Endodermal cell (in vitro differentiated cells): ENCODE results near the gene RNASEH2A. TPM values are rescaled to one million over a fixed set of nuclear protein-coding genes. Genes with fewer than 3 reads are reported as not detected.

Source experiments
- DNase-seq: peaks from one replicate; pipeline ENCODE4 v3.0.0-alpha.2; 2017
- H3K27ac ChIP-seq: 2 replicates; pipeline ENCODE4 v1.5.1; 2013; ENCODE audit warnings: mild to moderate bottlenecking, low read depth, low read length, moderate library complexity
- H3K27me3 ChIP-seq: 2 replicates; pipeline ENCODE4 v1.6.1; 2013; ENCODE audit warnings: mild to moderate bottlenecking, low read length, moderate library complexity; ENCODE audit not compliant: insufficient read depth, control insufficient read depth, poor library complexity, severe bottlenecking
- H3K36me3 ChIP-seq: 2 replicates; pipeline ENCODE4 v1.7.0; 2013; ENCODE audit warnings: mild to moderate bottlenecking, low read length, moderate library complexity; ENCODE audit not compliant: control insufficient read depth, insufficient read depth
- H3K4me1 ChIP-seq: one replicate; pipeline ENCODE4 v1.7.0; 2013; ENCODE audit warnings: low read length; ENCODE audit not compliant: control insufficient read depth, insufficient read depth
- H3K4me3 ChIP-seq: 2 replicates; pipeline ENCODE4 v1.5.1; 2013; ENCODE audit warnings: mild to moderate bottlenecking, low read length, moderate library complexity
- H3K9ac ChIP-seq: 2 replicates; pipeline ENCODE4 v1.6.1; 2013; ENCODE audit warnings: mild to moderate bottlenecking, low read length, moderate library complexity; ENCODE audit not compliant: poor library complexity, severe bottlenecking; ENCODE audit errors: extremely low read depth
- H3K9me3 ChIP-seq: 2 replicates; pipeline ENCODE4 v1.6.1; 2013; ENCODE audit warnings: mild to moderate bottlenecking, low read length, moderate library complexity; ENCODE audit not compliant: control insufficient read depth
- H3K27ac Mint-ChIP-seq: 2 replicates; pipeline ENCODE4 v1.8.0; 2020; ENCODE audit warnings: mixed read lengths
- H3K27me3 Mint-ChIP-seq: 2 replicates; pipeline ENCODE4 v1.8.0; 2021; ENCODE audit warnings: mild to moderate bottlenecking, mixed read lengths; ENCODE audit not compliant: insufficient read depth
- H3K36me3 Mint-ChIP-seq: 2 replicates; pipeline ENCODE4 v1.8.0; 2020; ENCODE audit warnings: low read depth, mixed read lengths
- H3K4me1 Mint-ChIP-seq: 2 replicates; pipeline ENCODE4 v1.8.0; 2020; ENCODE audit warnings: mixed read lengths
- H3K4me3 Mint-ChIP-seq: 2 replicates; pipeline ENCODE4 v1.8.0; 2020; ENCODE audit warnings: mild to moderate bottlenecking, moderate library complexity, mixed read lengths
- H3K9me3 Mint-ChIP-seq: 2 replicates; pipeline ENCODE4 v1.8.0; 2020; ENCODE audit warnings: mild to moderate bottlenecking, mixed read lengths
- CTCF ChIP-seq: fragments of 200-600 bp; sonication (generic); conservative IDR thresholded peaks from 2 replicates; pipeline ENCODE4 v1.5.0; 2021; ENCODE audit warnings: antibody characterized with exemption, mild to moderate bottlenecking
- WGBS, 2 experiments: methylation state at CpG; one replicate each; pipeline versions ENCODE4 v1.1.5 to v1.1.7; 2013; ENCODE audit warnings: missing lambda C conversion rate in 2 of 2, mixed read lengths in 1 of 2; ENCODE audit not compliant: insufficient coverage in 1 of 2, insufficient read length in 1 of 2; 5-methylcytosine and 5-hydroxymethylcytosine counted together
- microRNA-seq: library from miRNA; unstranded; fragments of <30 nt; microRNA quantifications from one replicate; pipeline ENCODE4 v1.2.0, GENCODE V29; 2020; ENCODE audit warnings: borderline microRNAs expressed
- total RNA-seq, 2 donors: library from RNA; stranded (reverse); fragmentation: NEBNext Ultra II Directional in 1 of 2; extraction: Animal tissue kit (Norgen Biotek cat#: 25700) in 1 of 2; gene quantifications; 2 replicates in 1 of 2; 3 replicates in 1 of 2; pipeline ENCODE4 v1.2.1, GENCODE V29; 2021

RNASEH2A gene
- total RNA-seq, 2 donors from 2014 or later = 51.0 to 97.1 TPM

- Histone ChIP-seq H3K27ac (no peak overlapping the region), H3K4me1 (no peaks in the 10 kb centered on the region), H3K9me3 (no peaks in the 10 kb centered on the region), H3K36me3 (no peaks in the 10 kb centered on the region), H3K4me3 (no peak overlapping the region), H3K9ac (no peak overlapping the region), H3K27me3 (no peaks in the 10 kb centered on the region)
- TF ChIP-seq CTCF = no peak
- H3K4me3 Mint-ChIP-seq = no peak overlapping the region
- peaks cover 6% of the 10 kb centered on the region for H3K27me3 Mint-ChIP-seq
- DNase-seq = no peak
- H3K4me1 Mint-ChIP-seq = no peaks in the 10 kb centered on the region
- H3K9me3 Mint-ChIP-seq = peaks cover 3% of the 10 kb centered on the region
- 90 to 95% methylated on average over 4 to 7 of the region's 7 CpGs for WGBS, 2 experiments
- H3K36me3 Mint-ChIP-seq = peaks cover 6% of the 10 kb centered on the region
- H3K27ac Mint-ChIP-seq = no peak overlapping the region
Observed at GRCh38 chr19:12859546-12859945, 53.2 kb downstream of the RNASEH2A start.

Small RNA genes within 50 kb of the gene (microRNA-seq; reads per million reads assigned to microRNA genes)
- gene MIR5684 (not detected), gene MIR6794 (not detected)

Other genes starting within 250 kb of the RNASEH2A start
- 10 to 100 TPM; 10.6 to 11.2 TPM for gene ZNF490, start 195.8 kb upstream of the RNASEH2A start, total RNA-seq
- gene ZNF791, start 195.7 kb upstream of the RNASEH2A start, total RNA-seq = 10 to 100 TPM; 23.2 to 32.1 TPM
- gene MAN2B1, start 139.8 kb upstream of the RNASEH2A start, total RNA-seq = 100 to 1,000 TPM; 101 to 113 TPM
- gene WDR83, start 139.8 kb upstream of the RNASEH2A start, total RNA-seq = 10 to 100 TPM; 18.8 to 26.2 TPM
- gene DHPS, start 124.7 kb upstream of the RNASEH2A start, total RNA-seq = 10 to 100 TPM; 76.1 to 98.5 TPM
- gene GNG14, start 118.6 kb upstream of the RNASEH2A start, total RNA-seq = not detected
- gene FBXW9, start 110.0 kb upstream of the RNASEH2A start, total RNA-seq = 10 to 100 TPM; 12.6 to 14.7 TPM
- gene TNPO2, start 82.7 kb upstream of the RNASEH2A start, total RNA-seq = 100 to 1,000 TPM; 106 to 113 TPM
- gene TRIR, start 71.9 kb upstream of the RNASEH2A start, total RNA-seq = 100 to 1,000 TPM; 103 to 125 TPM
- 100 to 1,000 TPM in 1 of 2 donors, 10 to 100 TPM in 1; 97.8 to 102 TPM for gene GET3, start 69.1 kb upstream of the RNASEH2A start, total RNA-seq
- 1 to 10 TPM in 1 of 2 donors, under 1 TPM in 1; 0.95 to 1.2 TPM for gene BEST2, start 54.8 kb upstream of the RNASEH2A start, total RNA-seq
- 100 to 1,000 TPM in 1 of 2 donors, 10 to 100 TPM in 1; 82.1 to 103 TPM for gene HOOK2, start 31.0 kb upstream of the RNASEH2A start, total RNA-seq
- gene JUNB, start 15.1 kb upstream of the RNASEH2A start, total RNA-seq = 1 to 10 TPM; 6.7 to 7.2 TPM
- gene PRDX2, start 4.8 kb upstream of the RNASEH2A start, total RNA-seq = 100 to 1,000 TPM; 429 to 507 TPM
- 10 to 100 TPM; 34.4 to 57.4 TPM for gene THSD8, start 4.5 kb upstream of the RNASEH2A start, total RNA-seq
- gene RTBDN, start 28.0 kb downstream of the RNASEH2A start, total RNA-seq = 1 to 10 TPM in 1 of 2 donors, under 1 TPM in 1; 0.68 to 1.7 TPM
- gene MAST1, start 31.9 kb downstream of the RNASEH2A start, total RNA-seq = 10 to 100 TPM in 1 of 2 donors, 1 to 10 TPM in 1; 6.9 to 18.5 TPM
- 10 to 100 TPM; 20.8 to 32.3 TPM for gene DNASE2, start 74.9 kb downstream of the RNASEH2A start, total RNA-seq
- gene KLF1, start 80.6 kb downstream of the RNASEH2A start, total RNA-seq = 1 to 10 TPM in 1 of 2 donors, under 1 TPM in 1; 0.91 to 1.0 TPM
- 10 to 100 TPM; 58.1 to 62.9 TPM for gene GCDH, start 84.6 kb downstream of the RNASEH2A start, total RNA-seq
- gene SYCE2, start 112.7 kb downstream of the RNASEH2A start, total RNA-seq = 1 to 10 TPM; 2.4 to 3.9 TPM
- 10 to 100 TPM; 65.1 to 70.8 TPM for gene FARSA, start 127.1 kb downstream of the RNASEH2A start, total RNA-seq
- 1,000 to 10,000 TPM in 1 of 2 donors, 100 to 1,000 TPM in 1; 873 to 1,303 TPM for gene CALR, start 132.0 kb downstream of the RNASEH2A start, total RNA-seq
- gene RAD23A, start 139.3 kb downstream of the RNASEH2A start, total RNA-seq = 100 to 1,000 TPM in 1 of 2 donors, 10 to 100 TPM in 1; 75.5 to 117 TPM
- 10 to 100 TPM; 31.0 to 34.9 TPM for gene GADD45GIP1, start 150.6 kb downstream of the RNASEH2A start, total RNA-seq
- gene DAND5, start 163.0 kb downstream of the RNASEH2A start, total RNA-seq = under 1 TPM; 0.13 to 0.40 TPM
- under 1 TPM; 0.22 to 0.40 TPM for gene NFIX, start 188.9 kb downstream of the RNASEH2A start, total RNA-seq